GM18873 (cell line): ENCODE data around the gene EYA2.

Experiments
- ATAC-seq: cut with Tn5 transposase; IDR thresholded peaks from one replicate; pipeline ENCODE4 v1.9.1; 2021; ENCODE audit warnings: mild to moderate bottlenecking, moderate library complexity, moderate number of reproducible peaks; ENCODE audit not compliant: unreplicated experiment, low FRiP score

Gene EYA2

DNA sequence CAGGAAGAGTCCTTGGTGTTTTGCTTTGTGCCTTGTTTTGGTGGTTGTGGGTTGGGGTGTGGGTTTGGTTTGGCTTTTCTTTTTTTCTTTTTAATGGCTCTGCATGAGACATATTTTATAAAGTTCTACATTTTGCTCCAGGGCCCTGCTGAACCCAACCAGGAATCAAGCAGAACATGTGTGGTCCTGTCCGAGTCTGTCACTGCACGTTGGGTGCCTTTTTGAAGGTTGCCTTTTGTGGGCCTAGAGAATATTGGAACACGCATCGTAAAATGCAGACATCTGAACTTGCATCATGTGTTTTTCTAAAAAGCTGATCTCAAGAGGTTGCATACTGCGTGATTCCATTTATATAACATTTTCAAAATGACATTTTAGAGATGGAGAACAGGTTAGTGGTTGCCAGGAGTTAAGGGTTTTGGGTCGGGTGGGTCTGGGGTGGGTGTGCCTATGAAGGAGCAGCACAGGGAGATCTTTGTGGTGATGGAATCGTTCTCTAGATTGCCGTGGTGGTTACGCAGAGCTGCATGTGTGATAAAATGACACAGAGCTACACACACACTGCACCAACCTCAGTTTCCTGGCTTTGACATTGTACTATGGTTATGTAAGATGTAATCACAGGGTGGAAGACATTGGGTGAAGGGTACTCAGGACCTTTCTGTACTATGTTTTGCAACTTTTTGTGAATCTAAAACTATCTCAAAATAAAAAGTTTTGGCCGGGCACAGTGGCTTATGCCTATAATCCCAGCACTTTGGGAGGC lies 80.2 kb downstream of the EYA2 start:
- no peak for ATAC-seq

DNA sequence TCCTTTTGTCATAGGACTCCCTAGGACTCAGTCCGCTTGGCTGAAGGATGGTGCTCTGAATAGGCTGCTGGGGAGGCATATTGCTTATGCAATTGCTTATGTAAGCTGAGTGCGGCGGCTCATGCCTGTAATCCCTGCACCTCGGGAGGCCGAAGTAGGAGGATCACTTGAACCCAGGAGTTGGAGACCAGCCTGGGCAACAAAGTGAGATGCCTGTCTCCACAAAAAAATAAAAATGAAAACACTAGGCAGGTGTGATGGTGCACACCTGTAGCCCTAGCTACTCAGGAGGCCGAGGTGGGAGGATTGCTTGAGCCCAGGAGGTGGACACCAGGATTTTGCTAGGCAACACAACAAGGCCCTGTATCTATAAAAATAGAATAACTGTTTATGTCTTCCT lies 81.3 kb downstream of the EYA2 start:
- no peak for ATAC-seq

DNA sequence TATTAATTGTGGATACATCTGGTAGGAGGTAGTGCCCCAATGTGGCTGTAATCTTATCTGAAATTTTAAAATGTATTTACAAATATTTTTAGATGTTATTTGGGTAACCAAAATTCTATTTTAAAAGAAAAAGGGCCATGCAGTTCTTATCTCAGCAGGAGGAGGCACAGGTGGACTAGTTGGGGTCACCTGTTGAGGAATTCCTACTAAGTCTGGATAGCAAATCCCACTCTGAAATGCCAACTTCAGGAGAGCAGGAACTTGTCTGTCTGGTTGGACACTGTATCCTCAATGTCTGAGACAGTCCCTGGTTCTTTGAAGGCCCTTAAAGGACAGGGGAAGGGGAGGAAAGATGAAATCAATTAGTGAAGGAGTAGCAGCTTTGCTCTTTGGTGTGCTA lies 82.6 kb downstream of the EYA2 start:
- ATAC-seq = no peak

DNA sequence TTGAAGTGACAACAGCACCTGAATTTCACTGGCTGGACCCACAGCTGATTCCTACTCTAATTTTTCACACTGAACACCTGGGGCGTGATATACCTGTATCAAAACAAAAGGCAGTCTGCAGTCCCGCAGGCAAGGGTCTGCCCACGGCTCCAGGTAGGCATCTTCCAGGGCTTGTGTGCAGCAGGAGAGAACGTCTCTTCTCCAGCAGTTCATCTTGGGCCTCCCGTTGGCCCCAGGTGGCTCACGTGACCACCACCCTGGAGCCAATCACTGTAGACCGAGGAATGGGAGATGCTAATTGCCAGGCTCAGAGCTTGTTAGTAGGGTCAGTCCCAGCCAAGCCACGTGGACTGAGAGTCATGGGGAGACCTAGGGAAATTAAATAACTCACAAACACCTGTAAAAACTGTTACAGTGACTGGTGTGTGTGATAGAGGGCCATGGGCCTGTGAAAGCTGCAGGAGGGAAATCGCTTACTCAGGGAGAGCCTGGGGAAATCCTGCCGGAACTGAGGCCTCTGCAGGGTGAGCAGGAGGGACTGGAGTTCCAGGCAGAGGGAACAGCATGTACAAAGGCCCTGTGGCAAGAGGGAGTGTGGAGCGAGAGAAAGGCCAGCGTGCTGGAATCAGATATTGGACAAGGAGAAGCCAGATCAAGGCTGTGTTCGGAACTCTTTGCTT lies 83.4 kb downstream of the EYA2 start:
- ATAC-seq = no peak

DNA sequence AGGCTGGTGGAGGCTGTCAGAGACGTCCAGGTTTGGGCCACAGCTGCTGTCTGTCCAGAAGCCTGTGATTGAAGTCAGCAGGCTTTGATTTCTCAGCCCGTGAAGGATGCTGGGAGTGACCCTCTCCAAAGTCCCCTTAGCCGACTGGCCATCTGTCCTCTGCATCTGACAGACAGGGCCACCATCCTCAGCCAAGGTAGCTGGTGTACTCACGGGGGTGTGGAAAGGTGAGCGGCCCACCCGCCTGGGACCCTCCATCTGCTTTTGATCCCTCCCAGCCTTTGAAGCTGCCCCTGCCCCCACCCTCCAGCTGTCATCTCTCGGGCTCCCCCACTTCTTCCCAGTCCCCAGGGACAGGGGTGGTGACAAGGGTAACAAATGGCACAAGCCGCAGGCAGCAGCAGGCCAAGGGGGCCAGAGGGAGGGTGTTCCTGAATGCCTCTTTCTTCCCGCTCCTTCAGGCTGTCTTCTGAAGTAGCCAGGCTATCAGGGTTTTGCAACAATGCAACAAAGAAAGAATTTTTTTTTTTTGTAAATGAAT lies 84.4 kb downstream of the EYA2 start:
- ATAC-seq = no peak

DNA sequence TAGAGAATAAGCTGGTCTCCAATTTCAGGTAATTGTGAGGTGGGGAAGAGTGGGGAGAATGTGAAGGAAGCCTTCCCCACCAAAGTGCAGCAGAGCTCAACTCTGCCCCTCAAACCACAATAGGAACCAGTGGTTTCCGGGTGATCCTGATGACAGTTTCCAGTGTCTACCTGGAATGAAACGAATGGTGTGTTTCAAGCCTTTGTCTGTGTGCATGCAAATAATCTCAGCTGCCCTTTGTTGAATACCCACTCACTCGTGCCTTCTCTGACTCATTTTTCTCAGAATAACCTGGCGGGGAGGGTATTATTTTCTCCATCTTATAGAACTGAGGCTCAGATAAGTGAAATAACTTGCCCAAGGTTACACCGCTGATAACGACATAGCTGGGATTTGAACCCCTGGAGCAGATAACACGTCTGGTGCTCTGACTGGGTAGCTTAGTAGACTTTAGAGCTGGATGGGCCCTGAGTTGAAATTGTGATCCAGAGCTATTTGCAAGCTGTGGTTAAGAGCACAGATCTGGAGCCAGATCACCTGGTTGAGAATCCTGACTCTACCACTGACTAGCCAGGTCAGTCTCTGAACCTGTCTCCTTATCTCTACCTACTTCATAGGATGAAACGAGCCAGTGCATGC lies 85.1 kb downstream of the EYA2 start:
- ATAC-seq = no peak

DNA sequence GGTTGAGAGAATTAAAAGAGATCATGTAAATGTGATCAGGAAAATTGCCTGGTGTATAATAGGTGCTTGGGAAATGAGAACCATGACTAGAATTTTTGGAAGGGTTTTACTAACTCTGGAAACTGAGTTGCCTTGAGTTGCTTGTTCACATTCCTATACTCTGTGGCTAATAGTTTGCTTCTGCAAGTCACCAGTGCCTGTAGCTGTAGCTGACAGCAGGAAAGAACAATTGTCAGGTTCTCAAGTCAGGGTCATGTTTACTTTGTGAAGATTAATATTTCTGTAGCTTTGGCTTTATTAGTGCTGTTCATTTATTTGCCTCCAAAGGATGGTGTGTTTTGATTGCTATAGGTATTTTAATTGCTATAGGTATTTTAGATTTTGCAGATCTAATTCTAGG lies 86.5 kb downstream of the EYA2 start:
- no peak for ATAC-seq

DNA sequence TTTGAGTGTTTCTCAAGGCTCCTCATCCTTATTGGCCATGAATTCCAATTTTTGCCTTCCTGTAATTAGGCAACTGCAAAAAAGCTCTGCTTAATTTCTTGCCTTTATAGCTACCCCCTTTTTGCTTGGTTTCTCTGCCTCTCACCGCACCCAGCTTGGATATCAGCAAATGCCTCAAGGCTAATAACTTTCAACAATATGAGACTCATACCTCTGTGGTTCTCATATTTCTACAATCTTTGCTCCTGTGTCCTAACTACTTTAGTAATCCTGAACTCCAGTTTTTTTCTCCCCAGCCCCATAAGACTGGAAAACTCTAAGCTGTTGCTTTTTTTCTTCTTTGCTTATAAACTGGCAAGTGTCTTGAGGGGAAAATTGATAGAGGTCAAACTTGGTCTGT lies 88.8 kb downstream of the EYA2 start:
- no peak for ATAC-seq

DNA sequence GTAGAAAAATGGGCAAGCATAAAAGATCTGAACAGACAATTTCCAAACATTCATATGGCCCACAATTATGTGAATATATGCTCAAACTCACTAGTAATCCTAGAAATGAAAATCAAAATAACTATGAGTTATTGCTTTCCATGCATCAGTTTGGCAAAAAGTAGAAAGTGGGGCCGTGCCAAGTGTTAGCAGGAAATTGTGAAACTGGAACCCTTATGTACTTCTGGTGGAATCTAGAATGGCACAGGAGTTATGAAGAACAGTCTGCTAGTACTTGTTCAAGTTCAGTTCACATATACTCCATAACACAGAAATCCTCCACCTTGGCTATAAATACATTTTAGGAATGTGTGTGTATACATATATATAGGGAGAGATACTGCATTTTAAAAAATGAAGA lies 89.8 kb downstream of the EYA2 start:
- no peak for ATAC-seq

DNA sequence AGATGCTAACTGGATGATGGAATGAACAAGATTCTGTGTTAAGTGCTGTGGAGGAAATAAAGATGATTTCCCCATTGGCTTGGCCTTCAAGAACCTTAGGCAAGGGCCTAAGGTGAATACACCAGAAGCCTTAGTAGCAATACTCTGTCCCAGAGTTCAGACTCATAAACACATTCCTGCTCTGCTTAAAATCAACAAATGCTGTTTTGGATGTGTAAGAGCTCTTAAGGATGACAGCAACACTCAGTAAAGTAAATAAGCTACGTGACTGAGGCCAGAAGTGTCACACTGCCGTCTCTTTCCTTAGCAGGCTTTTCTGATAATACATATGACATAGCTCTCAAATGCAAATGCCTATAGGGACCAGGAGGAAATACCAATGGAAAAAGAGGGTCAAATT lies 90.6 kb downstream of the EYA2 start:
- no peak for ATAC-seq

DNA sequence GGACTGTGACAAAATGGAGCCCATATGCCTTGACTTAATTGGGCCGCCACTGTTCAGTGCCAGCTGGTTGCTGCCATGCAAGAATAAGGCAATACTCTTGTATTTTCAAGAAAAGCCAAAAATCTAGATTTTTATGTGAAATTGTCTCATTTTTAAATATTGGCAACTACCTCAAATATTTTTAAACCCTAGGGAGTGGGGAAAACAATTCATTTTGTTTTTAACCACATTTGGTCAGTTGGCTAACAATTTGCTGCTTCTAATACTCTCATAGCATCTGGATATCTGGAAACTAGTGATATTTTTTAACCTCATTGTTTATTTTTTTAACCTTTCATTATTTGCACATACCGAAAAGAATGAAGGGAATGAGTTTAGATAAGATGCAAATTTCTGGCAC lies 91.0 kb downstream of the EYA2 start:
- ATAC-seq = no peak

DNA sequence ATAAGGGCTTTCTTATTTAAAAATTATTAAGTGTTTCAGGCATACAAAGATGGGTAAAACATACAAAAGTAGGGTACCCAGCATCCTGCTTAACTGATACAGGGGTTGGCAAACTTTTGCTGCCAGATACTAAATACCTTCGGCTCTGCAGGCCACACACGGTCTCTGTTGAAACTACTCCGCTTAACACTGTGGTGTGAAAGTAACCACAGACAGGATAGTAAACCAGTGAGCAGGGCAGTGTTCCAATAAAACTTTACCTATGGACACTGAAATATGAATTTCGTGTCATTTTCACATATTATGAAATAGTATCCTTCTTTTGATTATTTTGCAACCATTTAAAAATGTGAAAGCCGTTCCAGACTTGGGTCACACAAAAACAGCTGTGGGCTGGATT lies 92.4 kb downstream of the EYA2 start:
- ATAC-seq = no peak

DNA sequence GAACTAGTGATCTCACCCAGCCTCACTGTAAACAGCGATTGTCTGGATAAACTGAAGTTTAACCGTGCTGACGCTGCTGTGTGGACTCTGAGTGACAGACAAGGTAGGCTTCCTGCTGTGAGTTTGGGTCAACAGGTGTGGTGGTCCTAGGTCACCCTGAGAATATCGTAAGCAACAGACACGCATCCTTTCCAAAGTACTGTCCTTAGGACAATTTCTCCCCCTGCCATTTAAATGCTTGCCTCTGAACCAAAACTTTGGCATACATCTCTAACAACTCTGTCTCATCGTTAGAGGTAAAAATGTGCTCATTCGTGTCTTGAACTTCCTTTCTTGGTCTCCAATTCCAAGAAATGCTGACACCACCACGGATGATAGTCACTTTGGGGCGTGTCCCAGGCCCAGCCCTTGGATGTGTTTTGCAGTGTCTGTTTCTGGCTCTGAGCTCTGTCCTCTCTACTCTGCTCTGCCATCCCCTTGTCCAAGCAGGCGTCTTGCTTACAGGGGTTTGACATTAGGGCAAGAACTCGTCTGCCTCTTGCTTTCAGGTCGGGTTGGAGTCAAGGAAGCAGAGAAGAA lies 95.5 kb downstream of the EYA2 start:
- ATAC-seq = no peak

DNA sequence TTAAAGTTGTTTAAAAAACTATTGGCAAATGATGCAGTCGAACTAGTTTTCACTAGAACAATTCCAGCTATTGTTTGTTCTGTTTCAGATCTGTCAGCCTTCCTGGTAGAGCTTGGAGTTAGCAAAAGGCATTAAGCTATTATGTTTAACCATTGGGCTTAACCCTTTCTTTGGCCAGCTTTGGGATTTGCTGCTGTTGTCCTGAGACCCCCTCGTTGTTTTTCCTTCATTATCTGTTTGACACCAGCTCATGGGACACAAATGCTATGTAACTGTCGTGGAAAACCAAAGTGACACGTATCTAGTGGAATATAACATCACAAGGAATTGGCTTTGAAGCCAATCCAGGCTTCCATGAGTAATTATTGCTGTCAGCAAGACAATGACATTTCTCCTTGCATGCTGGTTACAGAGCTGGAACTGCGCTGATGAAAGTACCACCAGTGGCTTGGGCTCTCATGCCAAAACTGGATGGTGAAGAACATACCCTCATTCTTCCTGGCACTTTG lies 96.0 kb downstream of the EYA2 start:
- ATAC-seq = no peak

DNA sequence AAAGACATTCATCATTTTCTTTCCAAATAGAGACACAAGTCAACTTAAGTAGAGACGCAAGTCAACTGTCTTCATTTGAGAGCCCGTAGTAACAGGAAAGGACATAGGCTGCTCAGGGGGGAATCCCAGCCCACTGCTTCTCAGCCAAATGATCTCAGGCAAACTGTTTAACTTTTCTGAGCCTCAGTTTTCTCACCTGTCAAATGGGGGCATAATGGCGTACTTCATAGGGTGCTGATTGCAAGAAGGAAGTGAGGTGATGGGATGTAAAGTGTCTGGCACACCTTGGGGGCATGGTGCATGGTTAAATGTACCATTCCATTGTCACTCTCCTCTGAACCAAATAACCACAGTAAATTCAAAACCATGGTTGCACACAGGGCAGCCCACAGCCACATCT lies 96.5 kb downstream of the EYA2 start:
- ATAC-seq = no peak

DNA sequence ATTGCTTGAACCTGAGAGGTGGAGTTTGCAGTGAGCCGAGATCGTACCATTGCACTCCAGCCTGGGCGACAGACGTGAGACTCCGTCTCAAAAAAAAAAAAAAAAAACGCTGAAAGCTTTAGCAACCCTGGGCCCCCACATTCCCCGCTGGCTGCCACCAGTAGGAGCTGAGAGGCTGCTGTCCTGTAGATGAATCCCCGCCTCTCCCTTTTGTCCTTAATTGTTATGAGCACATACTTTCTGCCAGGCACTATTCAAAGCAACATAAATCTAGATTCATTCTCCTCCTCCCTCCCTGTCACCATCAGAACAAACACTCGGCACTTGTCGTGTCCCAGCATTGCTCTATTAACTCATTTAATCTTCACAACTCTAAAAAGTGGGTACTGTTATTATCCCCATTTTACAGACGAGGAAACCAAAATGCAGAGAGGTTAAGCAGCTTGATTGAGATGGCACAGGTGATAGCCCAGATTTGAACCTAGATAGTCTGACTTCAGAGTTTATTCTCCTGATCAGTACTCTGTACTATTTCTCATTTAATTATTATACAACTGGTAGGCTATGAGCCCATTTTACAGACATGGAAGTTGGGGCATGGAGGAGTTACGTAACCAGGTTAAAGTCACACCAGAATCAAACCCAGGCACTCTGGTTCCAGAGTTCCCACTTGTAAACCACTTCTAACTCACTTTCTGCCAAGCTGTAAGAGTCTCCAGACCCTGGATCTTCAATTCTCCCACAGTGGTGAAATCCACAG lies 97.4 kb downstream of the EYA2 start:
- ATAC-seq = no peak

DNA sequence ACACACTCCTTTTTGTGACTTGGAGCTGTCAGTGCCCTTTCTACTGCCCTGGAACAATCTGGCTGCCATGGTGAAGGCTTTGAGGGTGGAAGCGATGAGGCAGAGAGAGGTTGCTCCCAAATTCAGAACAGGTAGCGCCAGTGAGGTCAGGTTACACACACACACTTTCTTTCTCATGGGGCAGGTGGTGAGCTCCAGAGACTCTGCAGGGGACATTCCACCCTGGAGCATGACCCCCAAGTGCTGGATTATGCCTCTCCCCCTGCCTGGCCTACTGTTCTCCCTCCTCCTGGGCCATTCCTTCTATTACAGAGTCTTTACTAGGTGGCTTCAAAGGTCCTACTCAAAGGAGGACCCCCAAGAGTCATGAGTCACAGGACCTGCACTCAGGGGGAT lies 98.0 kb downstream of the EYA2 start:
- no peak for ATAC-seq

DNA sequence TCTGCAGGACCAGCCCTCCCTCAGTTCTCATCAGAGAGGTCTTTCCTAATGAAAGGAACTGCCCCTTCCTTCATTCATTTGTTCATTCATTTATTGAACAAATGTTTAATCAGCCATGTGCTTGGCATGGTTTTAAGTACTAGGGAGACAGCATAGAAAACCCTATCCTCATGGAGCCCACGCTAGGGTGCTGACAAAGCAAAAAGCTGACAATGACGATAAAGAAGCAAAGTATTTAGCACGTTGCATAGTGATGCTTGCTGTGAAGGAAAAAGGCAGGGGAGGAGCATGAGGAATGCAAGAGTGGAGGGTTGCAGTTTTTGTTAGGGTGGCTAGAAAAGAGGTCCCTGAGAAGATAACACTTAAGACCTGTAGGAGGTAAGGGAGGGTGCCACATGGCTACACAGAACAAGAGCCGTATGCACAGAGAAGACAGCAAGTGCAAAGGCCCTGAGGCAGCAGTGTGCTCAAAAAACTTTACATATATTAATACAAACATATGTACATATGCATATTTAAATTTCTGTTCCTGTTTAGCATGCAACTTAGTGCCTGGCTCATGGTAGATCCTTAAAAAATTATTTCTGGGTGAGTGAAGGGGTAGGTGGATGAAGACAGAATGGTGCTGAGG lies 98.9 kb downstream of the EYA2 start:
- no peak for ATAC-seq

DNA sequence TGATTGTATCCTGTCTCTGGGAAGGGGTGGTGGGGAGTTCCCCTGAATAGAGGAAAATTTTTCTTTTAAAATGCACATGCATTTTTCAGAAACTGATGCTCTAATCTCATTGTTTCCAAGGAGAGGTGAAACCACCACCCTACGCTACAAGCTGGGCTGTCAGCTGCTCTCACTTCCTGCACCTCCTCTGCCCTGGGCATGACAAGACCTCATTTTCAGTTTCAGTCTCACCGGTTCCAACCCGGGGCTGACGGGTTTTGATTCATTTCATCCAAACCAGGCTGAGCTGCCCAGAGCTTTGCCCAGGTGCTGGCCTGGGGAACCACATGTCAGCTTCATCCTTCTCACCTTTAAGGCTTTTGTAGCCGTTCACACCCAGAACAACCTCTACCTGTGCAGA lies 99.7 kb downstream of the EYA2 start:
- ATAC-seq = no peak
